ENCODE data around the gene ING5.
"Not testable (repeated sequence)": the region's sequence is repeated elsewhere in the genome, so short reads cannot be mapped to it uniquely, and the experiment has no call there.

The ING5 gene

DNA sequence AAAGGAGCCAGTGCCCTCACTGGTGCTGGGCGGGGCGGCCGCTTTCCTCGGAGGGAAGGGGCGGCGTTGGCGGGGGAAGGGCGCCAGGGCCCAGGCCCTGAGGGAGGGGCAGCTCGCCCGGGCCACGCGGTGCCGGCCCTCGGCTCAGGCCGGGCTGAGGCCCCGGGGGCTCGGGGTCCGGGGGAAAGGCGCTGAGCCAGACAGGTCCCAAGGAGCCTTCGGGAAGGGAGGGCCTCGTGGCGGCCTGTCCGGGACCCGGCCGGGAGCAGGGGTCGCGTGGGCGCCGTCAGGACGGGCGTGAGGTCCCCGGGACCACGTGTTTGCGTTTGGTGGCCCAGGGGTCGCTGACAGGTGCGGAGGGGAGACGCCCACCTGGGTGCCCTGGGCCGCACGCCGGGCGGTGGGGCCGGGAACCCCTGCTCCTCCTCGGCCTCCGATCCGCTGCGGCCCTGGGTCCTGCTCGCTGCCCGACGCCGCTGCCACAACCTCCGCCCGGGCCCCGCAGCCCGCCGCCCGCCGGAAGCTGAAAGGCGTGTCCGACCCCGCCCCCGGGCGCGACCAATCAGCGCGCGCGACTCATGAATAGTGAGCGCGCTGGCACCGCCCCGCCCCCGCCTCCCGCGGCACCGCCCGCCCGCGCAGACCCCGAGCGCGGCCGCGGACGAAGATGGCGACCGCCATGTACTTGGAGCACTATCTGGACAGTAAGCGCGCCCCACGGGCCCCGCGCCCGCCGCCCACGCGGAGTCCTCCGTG is at the start of gene ING5:
Gene ING5, plus strand, starts transcription at position 641 of the 756 bp plus-strand sequence. Its CDS starts 27 bp downstream, at position 668.
- DNase-seq, result peak; percentile 97

- no peak for DNase-seq
These were observed 49.7 kb upstream of the ING5 start for GRCh38 chr2:241652142-241652541.

- no peak for DNase-seq
These were observed 49.1 kb upstream of the ING5 start for GRCh38 chr2:241652722-241653121.

- no peak for DNase-seq
These were observed 48.6 kb upstream of the ING5 start for GRCh38 chr2:241653210-241653750.

GRCh38 chr2:241654551-241654950 is 47.3 kb upstream of the ING5 start:
- DNase-seq, result no peak

DNA sequence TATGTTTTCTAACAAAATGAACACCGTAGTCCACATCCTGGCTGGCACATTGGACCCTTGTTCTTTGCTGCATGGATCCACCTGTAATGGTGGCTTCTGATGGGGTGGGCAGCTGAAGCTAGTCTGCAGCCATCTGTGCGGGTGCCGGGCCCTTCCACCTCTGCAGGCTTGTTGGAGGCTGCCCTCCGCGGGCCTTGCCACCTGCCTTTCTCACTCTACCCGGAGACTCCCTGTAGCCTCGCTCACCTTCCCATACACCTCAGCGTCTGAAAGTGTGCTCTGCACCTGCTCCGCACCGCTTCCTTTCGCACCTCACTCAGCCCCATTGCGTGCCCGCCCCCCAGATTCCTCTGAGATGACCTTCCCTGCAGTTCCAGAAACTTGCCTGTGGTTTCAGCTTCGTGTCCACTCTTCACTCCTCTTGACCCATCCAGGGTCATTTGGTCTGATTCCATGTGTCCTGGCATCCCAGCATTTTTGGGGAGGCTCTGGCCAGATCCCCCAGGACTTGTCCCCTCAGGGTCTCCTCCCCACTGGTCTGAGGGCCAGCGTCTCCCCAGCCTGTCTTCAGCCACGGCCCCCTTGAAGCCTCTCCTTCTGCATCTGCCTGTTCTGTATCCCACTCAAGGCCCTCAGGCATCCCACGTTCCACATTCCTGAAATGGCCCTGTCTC is 46.2 kb upstream of the ING5 start:
- DNase-seq, result no peak

GRCh38 chr2:241656190-241656741 is 45.6 kb upstream of the ING5 start:
- DNase-seq, result no peak

- DNase-seq, result no peak
These were observed 44.0 kb upstream of the ING5 start for GRCh38 chr2:241657786-241658254.

GRCh38 chr2:241658296-241658695 is 43.5 kb upstream of the ING5 start:
- no peak for DNase-seq

- DNase-seq, result peak; percentile 38
These were observed 42.6 kb upstream of the ING5 start for GRCh38 chr2:241659150-241659739.

- DNase-seq, result no peak
These were observed 41.1 kb upstream of the ING5 start for GRCh38 chr2:241660593-241661213.

DNA sequence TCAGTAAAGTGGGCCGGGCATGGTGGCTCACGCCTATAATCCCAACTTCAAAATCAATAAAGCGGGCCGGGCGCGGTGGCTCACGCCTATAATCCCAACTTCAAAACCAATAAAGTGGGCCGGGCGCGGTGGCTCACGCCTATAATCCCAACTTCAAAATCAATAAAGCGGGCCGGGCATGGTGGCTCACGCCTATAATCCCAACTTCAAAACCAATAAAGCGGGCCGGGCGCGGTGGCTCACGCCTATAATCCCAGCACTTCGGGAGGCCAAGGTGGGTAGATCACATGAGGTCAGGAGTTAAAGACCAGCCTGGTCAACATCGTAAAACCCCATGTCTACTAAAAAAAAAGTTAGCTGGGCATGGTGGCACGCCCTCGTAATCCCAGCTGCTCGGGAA is 39.1 kb upstream of the ING5 start:
- not testable (repeated sequence) for DNase-seq

- no peak for DNase-seq
These were observed 36.0 kb upstream of the ING5 start for GRCh38 chr2:241665731-241666440.

DNA sequence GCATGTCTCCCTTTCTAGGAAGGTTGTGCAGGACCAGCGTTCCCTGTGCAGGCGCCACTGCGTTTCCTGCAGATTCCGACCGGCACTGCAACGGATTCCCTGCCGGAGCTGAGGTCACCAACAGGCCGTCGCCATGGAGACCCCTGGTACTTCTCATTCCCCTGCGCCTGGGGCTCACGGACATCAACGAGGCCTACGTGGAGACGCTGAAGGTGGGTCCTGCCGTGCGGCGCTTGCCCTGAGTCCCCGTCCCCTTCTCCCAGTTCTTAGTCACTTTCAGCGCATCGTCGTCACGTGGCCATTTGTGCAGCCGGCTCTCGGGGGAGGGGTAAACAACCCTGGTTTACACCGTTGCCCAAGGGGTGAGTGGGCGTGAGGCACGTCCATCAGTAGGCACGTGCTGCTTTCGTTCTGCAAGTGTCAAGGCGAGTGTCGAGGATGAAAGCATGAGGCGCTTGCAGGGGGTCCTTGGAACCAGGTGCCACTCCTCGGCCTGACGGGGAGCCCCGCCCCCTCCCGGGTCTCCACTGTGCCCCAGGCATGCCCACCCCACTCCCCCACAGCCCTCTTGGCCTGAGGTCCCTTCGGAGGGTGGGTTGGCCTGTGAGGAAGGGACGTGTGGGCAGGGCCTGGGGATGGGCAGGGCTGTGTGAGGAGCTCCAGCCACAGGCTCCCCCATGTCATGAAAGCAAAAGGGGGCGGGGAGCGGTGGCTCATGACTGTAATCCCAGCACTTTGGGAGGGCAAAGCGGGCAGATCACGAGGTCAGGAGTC is 35.0 kb upstream of the ING5 start:
- DNase-seq, result no peak

DNA sequence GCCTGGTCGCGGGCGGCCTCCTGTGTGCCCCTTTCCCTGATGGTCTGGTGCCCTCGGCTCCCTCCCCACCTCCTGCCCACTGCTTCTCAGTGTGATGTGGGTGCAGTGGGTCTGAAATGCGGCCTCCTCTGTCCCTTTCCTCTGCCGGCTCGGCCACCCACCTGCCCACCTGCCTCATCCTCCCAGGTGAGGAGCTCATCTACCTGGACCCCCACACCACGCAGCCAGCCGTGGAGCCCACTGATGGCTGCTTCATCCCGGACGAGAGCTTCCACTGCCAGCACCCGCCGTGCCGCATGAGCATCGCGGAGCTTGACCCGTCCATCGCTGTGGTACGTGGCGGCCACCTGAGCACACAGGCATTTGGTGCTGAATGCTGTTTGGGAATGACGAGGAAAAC is 33.5 kb upstream of the ING5 start:
- no peak for DNase-seq

GRCh38 chr2:241668839-241669238 is 33.0 kb upstream of the ING5 start:
- no peak for DNase-seq

- DNase-seq, result no peak
These were observed 31.3 kb upstream of the ING5 start for GRCh38 chr2:241670333-241671110.

GRCh38 chr2:241671457-241672240 is 30.2 kb upstream of the ING5 start:
- DNase-seq, result no peak
